ENCODE measurements around the gene L3MBTL4. TPM values are rescaled to one million over a fixed set of nuclear protein-coding genes. Genes with fewer than 3 reads are reported as not detected.

L3MBTL4 gene
- total RNA-seq, 2 experiments from 2014 or later = not detected

DNA sequence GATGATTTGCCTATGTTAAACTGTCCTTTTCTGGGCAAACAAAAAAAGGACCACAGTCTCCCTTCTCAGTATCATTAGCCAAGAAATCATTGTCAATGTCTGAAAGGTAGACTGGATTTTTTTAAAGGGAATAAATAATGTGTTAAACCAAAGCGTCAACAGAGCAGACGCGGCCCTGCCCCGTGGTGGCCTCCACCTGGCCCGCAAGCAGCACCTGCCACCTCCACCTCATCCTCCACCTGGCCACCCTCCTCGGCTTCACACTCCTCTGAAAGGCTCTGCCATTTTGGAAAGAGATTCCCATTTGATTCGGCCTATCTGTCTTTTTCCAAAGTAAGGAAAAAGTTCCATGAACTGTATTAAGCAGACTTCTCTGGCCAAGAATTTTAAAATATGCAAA is 451.4 kb downstream of the L3MBTL4 start:
- no peaks in the 10 kb centered on the region for H3K4me1 ChIP-seq (ENCODE audit: insufficient read depth, low read length, poor library complexity, severe bottlenecking)
- DNase-seq (ENCODE audit: low spot score) = no peak
- TF ChIP-seq, protein P1, sequence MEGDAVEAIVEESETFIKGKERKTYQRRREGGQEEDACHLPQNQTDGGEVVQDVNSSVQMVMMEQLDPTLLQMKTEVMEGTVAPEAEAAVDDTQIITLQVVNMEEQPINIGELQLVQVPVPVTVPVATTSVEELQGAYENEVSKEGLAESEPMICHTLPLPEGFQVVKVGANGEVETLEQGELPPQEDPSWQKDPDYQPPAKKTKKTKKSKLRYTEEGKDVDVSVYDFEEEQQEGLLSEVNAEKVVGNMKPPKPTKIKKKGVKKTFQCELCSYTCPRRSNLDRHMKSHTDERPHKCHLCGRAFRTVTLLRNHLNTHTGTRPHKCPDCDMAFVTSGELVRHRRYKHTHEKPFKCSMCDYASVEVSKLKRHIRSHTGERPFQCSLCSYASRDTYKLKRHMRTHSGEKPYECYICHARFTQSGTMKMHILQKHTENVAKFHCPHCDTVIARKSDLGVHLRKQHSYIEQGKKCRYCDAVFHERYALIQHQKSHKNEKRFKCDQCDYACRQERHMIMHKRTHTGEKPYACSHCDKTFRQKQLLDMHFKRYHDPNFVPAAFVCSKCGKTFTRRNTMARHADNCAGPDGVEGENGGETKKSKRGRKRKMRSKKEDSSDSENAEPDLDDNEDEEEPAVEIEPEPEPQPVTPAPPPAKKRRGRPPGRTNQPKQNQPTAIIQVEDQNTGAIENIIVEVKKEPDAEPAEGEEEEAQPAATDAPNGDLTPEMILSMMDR (conservative IDR thresholded peaks at IDR 0.05; ENCODE audit: low read length) = no peak
- no peak for TF ChIP-seq EZH2phosphoT487 (IDR thresholded peaks at IDR 0.05; ENCODE audit: borderline replicate concordance, low read depth, low read length)
- POLR2A ChIA-PET = no interaction called here
- no peak overlapping the region for H3K4me3 ChIP-seq (ENCODE audit: low read depth, low read length, poor library complexity, severe bottlenecking)
- H3K9me3 ChIP-seq (ENCODE audit: low read length) = no peaks in the 10 kb centered on the region
- no peak overlapping the region for H3K27ac ChIP-seq (ENCODE audit: low read depth, low read length, poor library complexity, severe bottlenecking)
- no peak overlapping the region for H2AFZ ChIP-seq (ENCODE audit: low read length)
- H3K79me2 ChIP-seq (ENCODE audit: insufficient read depth, low read depth, low read length) = no peaks in the 10 kb centered on the region
- no peaks in the 10 kb centered on the region for H3K9me2 ChIP-seq (ENCODE audit: insufficient read depth, low read length)
- no TSS peak for BruUV-seq (replicated peaks)
- intact Hi-C loops (cut with micrococcal nuclease; ENCODE audit: unreplicated experiment) = no loop called here
- CTCF ChIA-PET (ENCODE audit: unreplicated experiment) = no interaction called here
- no peaks in the 10 kb centered on the region for H4K20me1 ChIP-seq (ENCODE audit: insufficient read depth, low read length)
- no peaks in the 10 kb centered on the region for H3K36me3 ChIP-seq (ENCODE audit: insufficient read depth, low read length)
- no peak overlapping the region for H3K4me2 ChIP-seq (ENCODE audit: low read length)

DNA sequence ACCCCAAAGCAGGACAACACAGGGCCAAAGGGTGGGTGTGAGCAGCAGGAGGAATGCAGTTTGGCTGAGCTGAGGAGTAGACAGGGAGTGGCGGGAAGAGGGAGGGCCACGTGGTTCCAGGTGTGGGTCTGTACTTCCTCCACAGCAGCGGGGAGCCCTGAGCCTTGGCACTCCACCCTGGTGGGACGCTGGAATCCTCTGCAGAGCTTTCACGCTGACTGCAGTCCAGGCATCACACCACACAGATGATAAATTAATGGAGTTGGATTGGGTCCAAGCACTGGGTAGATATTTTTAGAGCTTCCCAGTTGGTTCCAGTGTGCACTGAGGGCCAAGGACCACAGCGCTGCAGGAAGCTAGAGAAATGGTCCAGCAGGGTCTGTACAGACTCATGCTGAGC is 452.3 kb downstream of the L3MBTL4 start:
- no peak overlapping the region for H3K4me3 ChIP-seq (ENCODE audit: low read depth, low read length, poor library complexity, severe bottlenecking)
- H3K9me3 ChIP-seq (ENCODE audit: low read length) = no peaks in the 10 kb centered on the region
- no peak overlapping the region for H2AFZ ChIP-seq (ENCODE audit: low read length)
- no peak for DNase-seq (ENCODE audit: low spot score)
- CTCF ChIA-PET (ENCODE audit: unreplicated experiment) = no interaction called here
- H3K4me2 ChIP-seq (ENCODE audit: low read length) = no peak overlapping the region
- no peaks in the 10 kb centered on the region for H3K36me3 ChIP-seq (ENCODE audit: insufficient read depth, low read length)
- no peak overlapping the region for H3K27ac ChIP-seq (ENCODE audit: low read depth, low read length, poor library complexity, severe bottlenecking)
- intact Hi-C loops (cut with micrococcal nuclease; ENCODE audit: unreplicated experiment) = no loop called here
- POLR2A ChIA-PET = no interaction called here
- no peaks in the 10 kb centered on the region for H3K79me2 ChIP-seq (ENCODE audit: insufficient read depth, low read depth, low read length)
- H4K20me1 ChIP-seq (ENCODE audit: insufficient read depth, low read length) = no peaks in the 10 kb centered on the region
- no TSS peak for BruUV-seq (replicated peaks)
- H3K9me2 ChIP-seq (ENCODE audit: insufficient read depth, low read length) = no peaks in the 10 kb centered on the region
- H3K4me1 ChIP-seq (ENCODE audit: insufficient read depth, low read length, poor library complexity, severe bottlenecking) = no peaks in the 10 kb centered on the region
- no peak for TF ChIP-seq EZH2phosphoT487 (IDR thresholded peaks at IDR 0.05; ENCODE audit: borderline replicate concordance, low read depth, low read length)
- TF ChIP-seq, protein P1 (conservative IDR thresholded peaks at IDR 0.05; ENCODE audit: low read length) = no peak

DNA sequence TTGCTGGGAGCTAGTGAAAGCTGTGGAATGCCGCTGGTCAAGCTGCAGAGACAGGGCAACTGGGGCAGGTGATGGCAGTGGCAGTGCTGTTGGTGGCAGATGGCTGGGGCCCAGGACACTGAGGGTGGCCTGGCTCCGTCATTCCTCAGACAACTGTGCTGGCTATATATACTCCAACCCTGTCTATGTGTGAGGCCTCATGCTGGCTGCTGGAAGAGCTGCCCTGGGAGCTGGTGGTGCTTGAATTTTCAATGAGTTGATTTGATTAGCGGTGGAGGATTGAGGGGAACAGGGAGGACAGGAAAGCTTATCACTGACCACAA is 452.9 kb downstream of the L3MBTL4 start:
- intact Hi-C loops (cut with micrococcal nuclease; ENCODE audit: unreplicated experiment) = no loop called here
- ChIA-PET POLR2A (no interaction called here), CTCF (ENCODE audit: unreplicated experiment) (no interaction called here)
- H3K4me2 ChIP-seq (ENCODE audit: low read length) = no peak overlapping the region
- no TSS peak for BruUV-seq (replicated peaks)
- H3K4me1 ChIP-seq (ENCODE audit: insufficient read depth, low read length, poor library complexity, severe bottlenecking) = no peaks in the 10 kb centered on the region
- H2AFZ ChIP-seq (ENCODE audit: low read length) = no peak overlapping the region
- no peak overlapping the region for H3K4me3 ChIP-seq (ENCODE audit: low read depth, low read length, poor library complexity, severe bottlenecking)
- no peak overlapping the region for H3K27ac ChIP-seq (ENCODE audit: low read depth, low read length, poor library complexity, severe bottlenecking)
- no peak for TF ChIP-seq EZH2phosphoT487 (IDR thresholded peaks at IDR 0.05; ENCODE audit: borderline replicate concordance, low read depth, low read length)
- TF ChIP-seq, protein P1 (conservative IDR thresholded peaks at IDR 0.05; ENCODE audit: low read length) = no peak
- no peaks in the 10 kb centered on the region for H3K9me2 ChIP-seq (ENCODE audit: insufficient read depth, low read length)
- H3K36me3 ChIP-seq (ENCODE audit: insufficient read depth, low read length) = no peaks in the 10 kb centered on the region
- no peaks in the 10 kb centered on the region for H3K9me3 ChIP-seq (ENCODE audit: low read length)
- DNase-seq (ENCODE audit: low spot score) = no peak
- no peaks in the 10 kb centered on the region for H4K20me1 ChIP-seq (ENCODE audit: insufficient read depth, low read length)
- H3K79me2 ChIP-seq (ENCODE audit: insufficient read depth, low read depth, low read length) = no peaks in the 10 kb centered on the region
